Measurements from ENCODE around the gene OR2A14. TPM values are rescaled to one million over a fixed set of nuclear protein-coding genes. Genes with fewer than 3 reads are reported as not detected.

Gene OR2A14
- total RNA-seq, 1 donor from 2014 or later = not detected

DNA sequence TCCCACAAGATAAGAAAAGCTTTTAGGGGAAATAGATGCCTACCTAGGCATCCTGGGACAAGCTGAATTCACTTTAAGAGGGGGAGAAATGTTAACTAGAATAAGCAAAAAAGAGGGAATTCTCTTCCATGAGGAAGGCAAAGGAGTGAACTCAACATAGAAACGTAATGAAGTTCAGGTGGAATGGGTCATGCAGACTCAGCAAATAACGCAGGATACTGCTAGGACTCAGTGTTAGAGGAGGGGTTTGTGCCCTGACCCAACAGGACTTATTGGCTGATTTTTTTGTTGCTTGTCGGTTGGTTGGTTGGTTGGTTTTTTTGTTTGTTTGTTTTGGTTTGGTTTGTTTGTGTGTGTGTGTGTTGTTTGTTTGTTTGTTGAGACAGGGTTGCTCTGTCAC is 9.3 kb downstream of the OR2A14 start:
- Histone ChIP-seq H3K36me3 (ENCODE audit: control insufficient read depth, insufficient read depth, low read length) (no peaks in the 10 kb centered on the region), H3K27me3 (ENCODE audit: control insufficient read depth, insufficient read depth, low read length) (no peaks in the 10 kb centered on the region), H3K4me3 (ENCODE audit: low read depth, low read length) (no peak overlapping the region)
- TF ChIP-seq, protein P1, sequence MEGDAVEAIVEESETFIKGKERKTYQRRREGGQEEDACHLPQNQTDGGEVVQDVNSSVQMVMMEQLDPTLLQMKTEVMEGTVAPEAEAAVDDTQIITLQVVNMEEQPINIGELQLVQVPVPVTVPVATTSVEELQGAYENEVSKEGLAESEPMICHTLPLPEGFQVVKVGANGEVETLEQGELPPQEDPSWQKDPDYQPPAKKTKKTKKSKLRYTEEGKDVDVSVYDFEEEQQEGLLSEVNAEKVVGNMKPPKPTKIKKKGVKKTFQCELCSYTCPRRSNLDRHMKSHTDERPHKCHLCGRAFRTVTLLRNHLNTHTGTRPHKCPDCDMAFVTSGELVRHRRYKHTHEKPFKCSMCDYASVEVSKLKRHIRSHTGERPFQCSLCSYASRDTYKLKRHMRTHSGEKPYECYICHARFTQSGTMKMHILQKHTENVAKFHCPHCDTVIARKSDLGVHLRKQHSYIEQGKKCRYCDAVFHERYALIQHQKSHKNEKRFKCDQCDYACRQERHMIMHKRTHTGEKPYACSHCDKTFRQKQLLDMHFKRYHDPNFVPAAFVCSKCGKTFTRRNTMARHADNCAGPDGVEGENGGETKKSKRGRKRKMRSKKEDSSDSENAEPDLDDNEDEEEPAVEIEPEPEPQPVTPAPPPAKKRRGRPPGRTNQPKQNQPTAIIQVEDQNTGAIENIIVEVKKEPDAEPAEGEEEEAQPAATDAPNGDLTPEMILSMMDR (IDR thresholded peaks at IDR 0.05; ENCODE audit: insufficient read depth, low read length, poor library complexity, severe bottlenecking) = no peak
- DNase-seq (ENCODE audit: low read depth) = no peak

DNA sequence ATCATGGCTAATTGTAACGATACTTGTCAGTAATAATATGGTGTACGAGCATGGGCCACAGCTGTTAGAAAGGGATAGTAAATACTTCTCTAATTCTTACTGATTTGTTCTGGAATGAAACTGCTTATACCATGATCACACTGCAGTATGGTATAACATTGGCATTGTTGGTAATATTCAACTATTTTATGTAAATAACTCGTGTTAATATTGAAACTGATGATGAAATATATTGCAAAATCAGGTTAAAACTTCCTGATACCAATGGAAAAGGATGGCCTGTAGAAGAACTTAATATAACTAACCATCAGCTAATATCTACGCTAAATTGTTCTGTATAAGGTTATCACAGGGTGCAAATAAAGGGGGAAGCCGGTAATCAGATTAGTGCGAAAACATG is 10.3 kb downstream of the OR2A14 start:
- Histone ChIP-seq H3K36me3 (ENCODE audit: control insufficient read depth, insufficient read depth, low read length) (no peaks in the 10 kb centered on the region), H3K4me3 (ENCODE audit: low read depth, low read length) (no peak overlapping the region), H3K27me3 (ENCODE audit: control insufficient read depth, insufficient read depth, low read length) (no peaks in the 10 kb centered on the region)
- DNase-seq (ENCODE audit: low read depth) = no peak
- TF ChIP-seq, protein P1 (IDR thresholded peaks at IDR 0.05; ENCODE audit: insufficient read depth, low read length, poor library complexity, severe bottlenecking) = no peak

DNA sequence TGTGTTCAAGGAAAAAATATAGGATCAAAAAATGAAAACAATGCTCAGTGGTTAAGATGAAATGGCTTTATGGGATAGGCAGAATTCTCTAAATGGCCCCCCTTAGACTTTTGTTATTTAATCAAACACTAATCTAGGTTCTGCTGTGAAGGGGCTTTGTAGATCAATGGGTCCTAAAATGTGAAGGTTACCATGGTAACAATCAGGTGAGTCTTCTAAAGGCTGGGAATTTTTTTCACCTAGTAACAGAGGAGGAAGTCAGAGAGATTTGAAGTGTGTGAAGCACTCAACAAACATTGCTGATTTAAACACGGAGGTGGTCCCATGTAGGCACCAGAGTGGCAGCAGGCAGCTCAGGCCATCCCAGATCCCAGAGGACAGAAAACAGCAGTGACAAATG is 11.1 kb downstream of the OR2A14 start:
- no peak for DNase-seq (ENCODE audit: low read depth)
- Histone ChIP-seq H3K4me3 (ENCODE audit: low read depth, low read length) (no peak overlapping the region), H3K36me3 (ENCODE audit: control insufficient read depth, insufficient read depth, low read length) (no peaks in the 10 kb centered on the region), H3K27me3 (ENCODE audit: control insufficient read depth, insufficient read depth, low read length) (no peaks in the 10 kb centered on the region)
- TF ChIP-seq, protein P1 (IDR thresholded peaks at IDR 0.05; ENCODE audit: insufficient read depth, low read length, poor library complexity, severe bottlenecking) = no peak

DNA sequence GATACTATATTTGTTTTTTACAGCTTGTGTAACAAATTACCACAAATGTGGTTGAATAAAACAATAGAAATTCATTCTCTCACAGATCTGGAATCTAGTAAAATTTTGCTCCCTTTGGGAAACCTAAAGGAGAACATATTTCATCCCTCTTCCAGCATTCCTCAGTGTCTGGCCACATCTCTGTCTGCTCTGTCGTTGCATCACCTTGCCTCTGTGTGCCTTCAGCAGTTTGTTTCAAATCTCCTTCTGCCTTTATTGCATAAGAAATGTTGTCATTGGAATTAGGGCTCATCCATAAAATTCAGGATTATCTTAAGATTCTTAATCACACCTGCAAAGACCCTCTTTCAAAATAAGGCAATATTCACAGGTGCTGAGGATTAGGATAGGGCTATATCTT is 14.5 kb downstream of the OR2A14 start:
- no peak for DNase-seq (ENCODE audit: low read depth)
- H3K27me3 ChIP-seq (ENCODE audit: control insufficient read depth, insufficient read depth, low read length) = no peaks in the 10 kb centered on the region
- no peaks in the 10 kb centered on the region for H3K36me3 ChIP-seq (ENCODE audit: control insufficient read depth, insufficient read depth, low read length)
- no peak overlapping the region for H3K4me3 ChIP-seq (ENCODE audit: low read depth, low read length)
- TF ChIP-seq, protein P1 (IDR thresholded peaks at IDR 0.05; ENCODE audit: insufficient read depth, low read length, poor library complexity, severe bottlenecking) = no peak

DNA sequence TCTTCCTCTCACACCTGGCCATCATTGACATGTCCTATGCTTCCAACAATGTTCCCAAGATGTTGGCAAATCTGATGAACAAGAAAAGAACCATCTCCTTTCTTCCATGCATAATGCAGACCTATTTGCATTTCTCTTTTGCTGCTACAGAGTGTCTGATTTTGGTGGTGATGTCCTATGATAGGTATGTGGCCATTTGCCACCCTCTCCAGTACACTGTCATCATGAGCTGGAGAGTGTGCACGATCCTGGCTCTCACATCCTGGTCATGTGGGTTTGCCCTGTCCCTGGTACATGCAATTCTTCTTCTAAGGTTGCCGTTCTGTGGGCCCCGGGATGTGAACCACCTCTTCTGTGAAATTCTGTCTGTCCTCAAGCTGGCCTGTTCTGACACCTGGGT is 19.2 kb downstream of the OR2A14 start:
- TF ChIP-seq, protein P1 (IDR thresholded peaks at IDR 0.05; ENCODE audit: insufficient read depth, low read length, poor library complexity, severe bottlenecking) = no peak
- H3K4me3 ChIP-seq (ENCODE audit: low read depth, low read length) = no peak overlapping the region
- DNase-seq (ENCODE audit: low read depth) = no peak

DNA sequence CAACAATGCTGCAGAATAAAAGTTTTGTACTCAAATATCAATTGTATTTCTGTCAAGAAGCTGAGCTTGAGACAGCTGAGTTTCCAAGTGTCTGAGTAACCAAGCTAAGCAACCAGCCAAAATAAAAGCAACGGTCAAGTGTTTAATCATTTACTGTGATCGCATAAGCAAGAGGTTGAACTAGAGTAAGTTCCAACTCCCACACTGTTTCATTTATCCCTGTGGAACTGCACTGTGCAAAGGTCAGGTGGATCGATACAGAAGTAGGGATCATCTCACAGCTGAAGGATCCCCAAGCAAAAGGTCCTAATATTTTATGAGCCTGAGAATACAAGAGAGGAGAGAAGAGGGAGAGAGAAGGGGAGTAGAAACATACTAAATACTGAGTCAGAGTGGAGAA is 21.4 kb downstream of the OR2A14 start:
- H3K27me3 ChIP-seq (ENCODE audit: control insufficient read depth, insufficient read depth, low read length) = no peaks in the 10 kb centered on the region
- no peak overlapping the region for H3K4me3 ChIP-seq (ENCODE audit: low read depth, low read length)
- TF ChIP-seq, protein P1 (IDR thresholded peaks at IDR 0.05; ENCODE audit: insufficient read depth, low read length, poor library complexity, severe bottlenecking) = no peak
- H3K36me3 ChIP-seq (ENCODE audit: control insufficient read depth, insufficient read depth, low read length) = no peaks in the 10 kb centered on the region
- no peak for DNase-seq (ENCODE audit: low read depth)

More for the DNA sequence above, 19.2 kb downstream of the OR2A14 start:
- Histone ChIP-seq H3K36me3 (ENCODE audit: control insufficient read depth, insufficient read depth, low read length) (no peaks in the 10 kb centered on the region), H3K27me3 (ENCODE audit: control insufficient read depth, insufficient read depth, low read length) (no peaks in the 10 kb centered on the region)
